Measurements from ENCODE around the gene SLMAP. TPM values are rescaled to one million over a fixed set of nuclear protein-coding genes. Genes with fewer than 3 reads are reported as not detected.

SLMAP gene
- total and polyA plus RNA-seq, 2 of the 13 experiments (the other 11 are each of a cell fraction or from before 2014, with no cell fraction given) = 24.0 to 48.3 TPM

DNA sequence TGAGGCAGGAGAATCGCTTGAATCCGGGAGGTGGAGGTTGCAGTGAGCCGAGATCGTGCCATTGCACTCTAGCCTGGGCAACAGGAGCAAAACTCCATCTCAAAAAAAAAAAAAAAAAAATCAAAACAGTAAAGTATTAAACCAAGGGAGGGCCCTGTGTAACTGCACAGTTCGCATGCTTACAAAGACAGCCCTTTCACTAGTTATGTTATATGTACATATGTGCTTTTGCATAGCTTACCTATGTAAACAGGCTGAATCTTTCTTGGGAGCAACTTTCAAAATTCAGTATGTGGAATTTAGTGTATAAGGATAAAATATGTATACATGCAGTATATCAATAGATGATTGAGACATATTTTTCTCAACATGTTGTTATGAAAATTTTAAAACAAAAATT is 16.1 kb upstream of the SLMAP start:
- H4K20me1 ChIP-seq (ENCODE audit: insufficient read depth, low read length) = no peaks in the 10 kb centered on the region
- H3K27ac ChIP-seq (ENCODE audit: extremely low read length, insufficient read depth, low read length) = no peak overlapping the region
- no peaks in the 10 kb centered on the region for H3K36me3 ChIP-seq (replicated peaks in 1 of 2; ENCODE audit: control insufficient read depth in 1 of 2, insufficient read depth in 2 of 2, low read length in 2 of 2)
- FAIRE-seq = no peak
- no peak overlapping the region for H3K4me2 ChIP-seq (ENCODE audit: low read depth, low read length)
- BruUV-seq (replicated peaks) = no TSS peak
- in situ Hi-C loops (cut with HindIII; ENCODE audit: extremely low pct_ligation_motif_present, low pct_unique_long_range_greater_than_20kb) (no loop called here), intact Hi-C loops (cut with micrococcal nuclease; ENCODE audit: unreplicated experiment) (no loop called here)
- H3K9ac ChIP-seq (ENCODE audit: insufficient read depth, low read depth, low read length) = no peak overlapping the region
- no peaks in the 10 kb centered on the region for H3K9me3 ChIP-seq (ENCODE audit: low read length)
- ChIA-PET CTCF (ENCODE audit: low intra/inter-chr PET ratio, low total read pairs) (no interaction called here), POLR2A (no interaction called here)
- 60% methylated on average over 5 of the region's 5 CpGs for WGBS (ENCODE audit: low lambda C conversion rate)
- H3K4me1 ChIP-seq (ENCODE audit: insufficient read depth, low read length) = peaks cover 30% of the 10 kb centered on the region
- DNase-seq (ENCODE audit: low spot score) = no peak
- no peak overlapping the region for H3K4me3 ChIP-seq (replicated peaks in 1 of 3; ENCODE audit: insufficient read depth in 1 of 3, low read depth in 2 of 3, low read length in 3 of 3)
- TF ChIP-seq ZNF496 (CRISPR knock-in tag; IDR thresholded peaks at IDR 0.05; ENCODE audit: insufficient replicate concordance) (no peak), SIN3A (IDR thresholded peaks at IDR 0.05; ENCODE audit: borderline replicate concordance, low read depth, low read length) (no peak), ZSCAN21 (CRISPR knock-in tag; IDR thresholded peaks at IDR 0.05; ENCODE audit: borderline replicate concordance) (no peak), JUN (CRISPR knock-in tag; IDR thresholded peaks at IDR 0.05) (no peak), RBM39 (IDR thresholded peaks at IDR 0.05; ENCODE audit: low read depth, low read length, poor library complexity, severe bottlenecking) (no peak), ETV6 (CRISPR knock-in tag; conservative IDR thresholded peaks at IDR 0.05) (no peak), CREM (IDR thresholded peaks at IDR 0.05) (no peak), CREM (CRISPR knock-in tag; IDR thresholded peaks at IDR 0.05) (no peak), HCFC1 (IDR thresholded peaks at IDR 0.05; ENCODE audit: low read depth, low read length) (no peak), HMGA1 (CRISPR knock-in tag; conservative IDR thresholded peaks at IDR 0.05) (no peak), CEBPB (IDR thresholded peaks at IDR 0.05; ENCODE audit: borderline replicate concordance, low read depth, low read length) (no peak), IKZF1 (IDR thresholded peaks at IDR 0.05) (no peak)
- TF ChIP-seq, protein P1, sequence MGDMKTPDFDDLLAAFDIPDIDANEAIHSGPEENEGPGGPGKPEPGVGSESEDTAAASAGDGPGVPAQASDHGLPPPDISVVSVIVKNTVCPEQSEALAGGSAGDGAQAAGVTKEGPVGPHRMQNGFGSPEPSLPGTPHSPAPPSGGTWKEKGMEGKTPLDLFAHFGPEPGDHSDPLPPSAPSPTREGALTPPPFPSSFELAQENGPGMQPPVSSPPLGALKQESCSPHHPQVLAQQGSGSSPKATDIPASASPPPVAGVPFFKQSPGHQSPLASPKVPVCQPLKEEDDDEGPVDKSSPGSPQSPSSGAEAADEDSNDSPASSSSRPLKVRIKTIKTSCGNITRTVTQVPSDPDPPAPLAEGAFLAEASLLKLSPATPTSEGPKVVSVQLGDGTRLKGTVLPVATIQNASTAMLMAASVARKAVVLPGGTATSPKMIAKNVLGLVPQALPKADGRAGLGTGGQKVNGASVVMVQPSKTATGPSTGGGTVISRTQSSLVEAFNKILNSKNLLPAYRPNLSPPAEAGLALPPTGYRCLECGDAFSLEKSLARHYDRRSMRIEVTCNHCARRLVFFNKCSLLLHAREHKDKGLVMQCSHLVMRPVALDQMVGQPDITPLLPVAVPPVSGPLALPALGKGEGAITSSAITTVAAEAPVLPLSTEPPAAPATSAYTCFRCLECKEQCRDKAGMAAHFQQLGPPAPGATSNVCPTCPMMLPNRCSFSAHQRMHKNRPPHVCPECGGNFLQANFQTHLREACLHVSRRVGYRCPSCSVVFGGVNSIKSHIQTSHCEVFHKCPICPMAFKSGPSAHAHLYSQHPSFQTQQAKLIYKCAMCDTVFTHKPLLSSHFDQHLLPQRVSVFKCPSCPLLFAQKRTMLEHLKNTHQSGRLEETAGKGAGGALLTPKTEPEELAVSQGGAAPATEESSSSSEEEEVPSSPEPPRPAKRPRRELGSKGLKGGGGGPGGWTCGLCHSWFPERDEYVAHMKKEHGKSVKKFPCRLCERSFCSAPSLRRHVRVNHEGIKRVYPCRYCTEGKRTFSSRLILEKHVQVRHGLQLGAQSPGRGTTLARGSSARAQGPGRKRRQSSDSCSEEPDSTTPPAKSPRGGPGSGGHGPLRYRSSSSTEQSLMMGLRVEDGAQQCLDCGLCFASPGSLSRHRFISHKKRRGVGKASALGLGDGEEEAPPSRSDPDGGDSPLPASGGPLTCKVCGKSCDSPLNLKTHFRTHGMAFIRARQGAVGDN (CRISPR knock-in tag; IDR thresholded peaks at IDR 0.05) = no peak
- no peaks in the 10 kb centered on the region for H3K27me3 ChIP-seq (ENCODE audit: control insufficient read depth in 1 of 2, insufficient read depth in 2 of 2, low read length in 2 of 2)
- no peak overlapping the region for H2AFZ ChIP-seq (ENCODE audit: low read length)
- no peaks in the 10 kb centered on the region for H3K79me2 ChIP-seq (ENCODE audit: insufficient read depth, low read length)
- no peak for ATAC-seq
